Measurements from ENCODE around the gene MED20. TPM values are rescaled to one million over a fixed set of nuclear protein-coding genes. Genes with fewer than 3 reads are reported as not detected.

The MED20 gene
- total and polyA plus RNA-seq, 2 of the 4 experiments (the other 2 are of a cell fraction): 24.8 to 38.2 TPM

GRCh38 chr6:41963371-41963770 lies 42.4 kb upstream of the MED20 start:
- no peak overlapping the region for H4K8ac ChIP-seq (ENCODE audit: low read depth in 2 of 2, low read length in 2 of 2)

More at GRCh38 chr6:41963371-41963770, 42.4 kb upstream of the MED20 start:
- H3K14ac ChIP-seq (replicated peaks; ENCODE audit: low read depth, low read length): no peak overlapping the region; the same call in 1 of the 2 replicates
- no peak overlapping the region; the same call in 2 of the 3 replicates for H2BK15ac ChIP-seq (ENCODE audit: low read depth, low read length)
- no peak overlapping the region for H3K18ac ChIP-seq (ENCODE audit: low read depth, low read length)
- no peaks in the 10 kb centered on the region for H3K9me3 ChIP-seq (ENCODE audit: control insufficient read depth, insufficient read depth, low read length)
- dilution Hi-C loops (cut with HindIII; ENCODE audit: low sequenced_read_pairs, unreplicated experiment) (no loop called here), in situ Hi-C loops (cut with MboI; ENCODE audit: low sequenced_read_pairs) (no loop called here), intact Hi-C loops (cut with micrococcal nuclease) (loop anchor here (5.0 kb wide), 1 partner anchor 34 kb away; no protein-coding TSS in a partner anchor)
- no peak overlapping the region for H2AK9ac ChIP-seq (replicated peaks; ENCODE audit: low read depth, low read length, poor library complexity)
- H3K4ac ChIP-seq (ENCODE audit: low read depth, low read length): peak overlapping the region; percentile 37; the same call in 1 of the 2 replicates
- peak overlapping the region; percentile 25; the same call in 1 of the 2 replicates for H2BK120ac ChIP-seq (ENCODE audit: low read depth, low read length)
- H4K5ac ChIP-seq (ENCODE audit: low read depth, low read length): no peak overlapping the region
- H3K56ac ChIP-seq (ENCODE audit: extremely low read depth, insufficient read depth, low read length): no peak overlapping the region
- H3K27ac ChIP-seq (ENCODE audit: insufficient read depth, low read length): no peak overlapping the region
- H3K27me3 ChIP-seq (ENCODE audit: control insufficient read depth, insufficient read depth, low read length): no peaks in the 10 kb centered on the region
- H2AFZ ChIP-seq (replicated peaks; ENCODE audit: low read length, poor library complexity): no peak overlapping the region
- H2BK20ac ChIP-seq (ENCODE audit: low read depth, low read length): peak overlapping the region; percentile 43
- TF ChIP-seq USF2 (IDR thresholded peaks at IDR 0.05; ENCODE audit: low read depth, low read length): no peak
- TF ChIP-seq NFE2L2 (IDR thresholded peaks at IDR 0.05; ENCODE audit: low read depth, low read length): no peak
- no peak for TF ChIP-seq RFX5 (IDR thresholded peaks at IDR 0.05; ENCODE audit: low read depth, low read length)
- no peak for TF ChIP-seq BHLHE40 (IDR thresholded peaks at IDR 0.05; ENCODE audit: low read depth, low read length)
- no peak for TF ChIP-seq CHD1 (IDR thresholded peaks at IDR 0.05; ENCODE audit: low read depth, low read length)
- no peak for TF ChIP-seq RAD21 (IDR thresholded peaks at IDR 0.05; ENCODE audit: low read length)
- TF ChIP-seq RCOR1 (IDR thresholded peaks at IDR 0.05; ENCODE audit: insufficient replicate concordance, low read length): no peak
- H2BK5ac ChIP-seq (ENCODE audit: low read depth, low read length, poor library complexity, severe bottlenecking): no peak overlapping the region
- no peaks in the 10 kb centered on the region for H3K36me3 ChIP-seq (ENCODE audit: control insufficient read depth, insufficient read depth, low read length)
- H4K20me1 ChIP-seq (ENCODE audit: insufficient read depth, low read length): no peaks in the 10 kb centered on the region
- ChIA-PET POLR2A (ENCODE audit: unreplicated experiment) (interaction anchor here (0.6 kb wide), 1 partner anchor 419 kb away, joined by 4 read pairs; no protein-coding TSS in a partner anchor), CTCF (interaction anchor here (0.5 kb wide), 1 partner anchor 27 kb away, joined by 3 read pairs; no protein-coding TSS in a partner anchor)
- H3K79me1 ChIP-seq (ENCODE audit: low read depth in 1 of 2, low read length in 2 of 2): no peaks in the 10 kb centered on the region
- H3K4me3 ChIP-seq (ENCODE audit: insufficient read depth, low read depth, low read length): no peak overlapping the region
- BruUV-seq (replicated peaks): no TSS peak
- H3K9ac ChIP-seq (ENCODE audit: low read depth, low read length): no peak overlapping the region
- WGBS, 2 experiments (ENCODE audit: extremely low coverage in 2 of 2, insufficient read length in 1 of 2): no CpG with 5 or more reads among the region's 1 CpG
- H3K9me1 ChIP-seq (ENCODE audit: insufficient read depth, low read length): peaks cover 23% of the 10 kb centered on the region
- H4K91ac ChIP-seq (ENCODE audit: insufficient read depth, low read depth, low read length): peak overlapping the region; percentile 42; the same call in 1 of the 2 replicates
- no peak overlapping the region for H3K4me2 ChIP-seq (ENCODE audit: low read depth, low read length)
- ATAC-seq (ENCODE audit: low read depth) (no peak), DNase-seq (no peak)
- H3K4me1 ChIP-seq (ENCODE audit: control insufficient read depth, insufficient read depth, low read length): peaks cover 10% of the 10 kb centered on the region
- no peak overlapping the region for H3K23ac ChIP-seq (ENCODE audit: low read depth, low read length)
- peak overlapping the region; percentile 83; the same call in 1 of the 2 replicates for H2AK5ac ChIP-seq (ENCODE audit: low read depth, low read length)
